SK-N-SH (cell line): Measurements from ENCODE around the gene CNTLN. TPM values are rescaled to one million over a fixed set of nuclear protein-coding genes. Genes with fewer than 3 reads are reported as not detected.

Experiments used
- CTCF ChIA-PET: fragments of 300-600, 350-600 bp; formaldehyde crosslinking; extraction: SDS; loops from one replicate; lab custom pipeline; 2021; lab: Yijun Ruan, JAX
- POLR2A ChIA-PET: fragments of 350-600 bp; sonication (Branson Sonifier 250); formaldehyde crosslinking; extraction: SDS; loops from one replicate; lab custom pipeline; 2020; ENCODE audit warnings: antibody characterized with exemption, inconsistent platforms; lab: Yijun Ruan, JAX
- DNase-seq: peaks from one replicate; pipeline ENCODE4 v3.0.0; 2012
- H2AFZ ChIP-seq: fragments of 200-600 bp; sonication (generic); 2 replicates; pipeline ENCODE4 v1.8.1; 2016; ENCODE audit warnings: antibody characterized with exemption, mild to moderate bottlenecking, low read depth
- H3F3A ChIP-seq: fragments of 200-600 bp; sonication (generic); replicated peaks from 2 replicates; pipeline ENCODE3; 2016; ENCODE audit warnings: antibody characterized with exemption, mild to moderate bottlenecking; ENCODE audit not compliant: insufficient read depth
- H3K27ac ChIP-seq, 2 experiments: fragments of 200-500 bp in 1 of 2; fragments of 200-600 bp in 1 of 2; sonication (Bioruptor generic) in 1 of 2; sonication (generic), shearing (Covaris generic) in 1 of 2; 2 replicates each; pipeline versions ENCODE4 v1.5.1 to v1.6.1; 2014 to 2016; ENCODE audit warnings: low read depth in 2 of 2, inconsistent platforms in 1 of 2, low read length in 1 of 2, mild to moderate bottlenecking in 1 of 2, mixed read lengths in 1 of 2
- H3K27me3 ChIP-seq: fragments of 200-600 bp; sonication (generic), shearing (Covaris generic); 2 replicates; pipeline ENCODE4 v1.6.1; 2016; ENCODE audit warnings: mixed run types; ENCODE audit not compliant: insufficient read depth
- H3K36me3 ChIP-seq, 2 experiments: fragments of 200-500 bp in 1 of 2; fragments of 200-600 bp in 1 of 2; sonication (Bioruptor generic) in 1 of 2; sonication (generic) in 1 of 2; replicated peaks in 1 of 2; 2 replicates each; pipeline versions ENCODE3 to v1.5.1; 2014 to 2016; ENCODE audit warnings: low read length in 1 of 2, mild to moderate bottlenecking in 1 of 2; ENCODE audit not compliant: insufficient read depth in 2 of 2, control insufficient read depth in 1 of 2
- H3K4me1 ChIP-seq, 2 experiments: fragments of 200-500 bp in 1 of 2; fragments of 200-600 bp in 1 of 2; sonication (Bioruptor generic) in 1 of 2; sonication (generic), shearing (Covaris generic) in 1 of 2; 2 replicates each; pipeline versions ENCODE4 v1.5.1 to v1.6.1; 2014 to 2016; ENCODE audit warnings: low read depth in 1 of 2, low read length in 1 of 2, mixed run types in 1 of 2; ENCODE audit not compliant: insufficient read depth in 2 of 2, control insufficient read depth in 1 of 2
- H3K4me2 ChIP-seq: fragments of 200-600 bp; sonication (generic), shearing (Covaris generic); 2 replicates; pipeline ENCODE4 v1.6.1; 2017; ENCODE audit warnings: mixed run types
- H3K4me3 ChIP-seq, 2 experiments: fragments of 200-500 bp in 1 of 2; fragments of 200-600 bp in 1 of 2; sonication (Bioruptor generic) in 1 of 2; sonication (generic), shearing (Covaris generic) in 1 of 2; 2 replicates each; pipeline versions ENCODE4 v1.5.1 to v1.8.1; 2014 to 2016; ENCODE audit warnings: low read depth in 2 of 2, inconsistent platforms in 1 of 2, low read length in 1 of 2, mild to moderate bottlenecking in 1 of 2, mixed read lengths in 1 of 2, moderate library complexity in 1 of 2
- H3K79me2 ChIP-seq: fragments of 200-600 bp; sonication (generic); 2 replicates; pipeline ENCODE4 v1.8.1; 2017; ENCODE audit warnings: mild to moderate bottlenecking; ENCODE audit not compliant: insufficient read depth
- H3K9ac ChIP-seq: fragments of 200-600 bp; sonication (generic); 2 replicates; pipeline ENCODE4 v1.6.1; 2017; ENCODE audit warnings: mixed run types
- H3K9me2 ChIP-seq: fragments of 200-600 bp; sonication (generic); 2 replicates; pipeline ENCODE4 v1.6.1; 2017; ENCODE audit warnings: mixed run types
- H3K9me3 ChIP-seq: fragments of 200-600 bp; sonication (generic); 2 replicates; pipeline ENCODE4 v1.6.1; 2017; ENCODE audit warnings: mixed run types, mild to moderate bottlenecking, moderate library complexity
- H4K20me1 ChIP-seq: fragments of 200-600 bp; sonication (generic); 2 replicates; pipeline ENCODE4 v1.6.1; 2017; ENCODE audit warnings: mild to moderate bottlenecking, mixed run types; ENCODE audit not compliant: insufficient read depth
- FOXJ3 ChIP-seq: sonication (generic); formaldehyde crosslinking; IDR thresholded peaks from 2 replicates; pipeline ENCODE4 v1.5.1; 2020; ENCODE audit warnings: mild to moderate bottlenecking, missing genetic modification reagents
- FOXM1 ChIP-seq: IDR thresholded peaks from 2 replicates; pipeline ENCODE4 v1.4.0; 2012; ENCODE audit warnings: low read depth, mild to moderate bottlenecking
- GATA2 ChIP-seq: sonication (generic); formaldehyde crosslinking; IDR thresholded peaks from 2 replicates; pipeline ENCODE4 v1.5.0; 2020; ENCODE audit warnings: mild to moderate bottlenecking, missing genetic modification reagents
- MAX ChIP-seq: IDR thresholded peaks from 2 replicates; pipeline ENCODE4 v1.4.0; 2012; ENCODE audit warnings: low read depth
- MEF2A ChIP-seq: IDR thresholded peaks from 2 replicates; pipeline ENCODE4 v1.4.0; 2012; ENCODE audit warnings: low read depth, borderline replicate concordance
- NRF1 ChIP-seq: IDR thresholded peaks from 2 replicates; pipeline ENCODE4 v1.6.1; 2012; ENCODE audit warnings: low read depth, mild to moderate bottlenecking, low read length
- PBX3 ChIP-seq: IDR thresholded peaks from 2 replicates; pipeline ENCODE4; 2012
- RAD21 ChIP-seq: IDR thresholded peaks from 2 replicates; pipeline ENCODE4 v1.6.1; 2012; ENCODE audit warnings: mild to moderate bottlenecking, low read length
- RCOR1 ChIP-seq: fragments of 150-350 bp; IDR thresholded peaks from 2 replicates; pipeline ENCODE4 v1.6.1; 2017; ENCODE audit warnings: antibody characterized with exemption, low read length
- REST ChIP-seq: IDR thresholded peaks from 2 replicates; pipeline ENCODE4 v1.6.1; 2012; ENCODE audit warnings: mild to moderate bottlenecking, low read depth, low read length, moderate library complexity
- RXRA ChIP-seq: IDR thresholded peaks from 2 replicates; pipeline ENCODE4 v1.4.0; 2012; ENCODE audit warnings: low read depth, mild to moderate bottlenecking, borderline replicate concordance
- TAF1 ChIP-seq: IDR thresholded peaks from 2 replicates; pipeline ENCODE4 v1.6.1; 2012; ENCODE audit warnings: low read depth, mild to moderate bottlenecking, low read length, moderate library complexity, borderline replicate concordance
- TCF12 ChIP-seq: IDR thresholded peaks from 2 replicates; pipeline ENCODE4 v1.4.0; 2012
- USF1 ChIP-seq: IDR thresholded peaks from 2 replicates; pipeline ENCODE4 v1.4.0; 2012; ENCODE audit warnings: low read depth, borderline replicate concordance
- ZBTB33 ChIP-seq: IDR thresholded peaks from 2 replicates; pipeline ENCODE4 v1.4.0; 2012; ENCODE audit warnings: low read depth, borderline replicate concordance
- WGBS: methylation state at CpG from one replicate; pipeline ENCODE4 v1.1.6; 2017; ENCODE audit warnings: low lambda C conversion rate; 5-methylcytosine and 5-hydroxymethylcytosine counted together
- polyA plus RNA-seq, 3 experiments: library from polyadenylated mRNA; depleted of rRNA; stranded (reverse); fragments of >200 nt; gene quantifications; 2 replicates each; pipeline ENCODE4 v1.2.3, GENCODE V29; 2012

The CNTLN gene
- polyA plus RNA-seq, 1 of the 3 experiments (the other 2 are of a cell fraction): 2.5 TPM

GRCh38 chr9:17120203-17120602 is 14.6 kb upstream of the CNTLN start:
- POLR2A ChIA-PET: no interaction called here

GRCh38 chr9:17121264-17121663 is 13.6 kb upstream of the CNTLN start:
- Histone ChIP-seq H3K4me3 (no peak overlapping the region), H3K4me2 (no peak overlapping the region), H3K27me3 (no peaks in the 10 kb centered on the region), H3K27ac (no peak overlapping the region), H3K79me2 (no peaks in the 10 kb centered on the region), H3K9me3 (no peaks in the 10 kb centered on the region), H4K20me1 (no peaks in the 10 kb centered on the region), H3K9me2 (no peaks in the 10 kb centered on the region), H2AFZ (no peak overlapping the region), H3K4me1 (no peaks in the 10 kb centered on the region; a peak in 1 of 4 replicates), H3K9ac (no peak overlapping the region), H3F3A (no peaks in the 10 kb centered on the region), H3K36me3 (no peaks in the 10 kb centered on the region)
- WGBS: 76% methylated on average over 2 of the region's 2 CpGs
- no peak for DNase-seq
- ChIA-PET POLR2A (no interaction called here), CTCF (no interaction called here)
- TF ChIP-seq RAD21: no peak
- TF ChIP-seq MAX: no peak
- TF ChIP-seq RCOR1: no peak
- TF ChIP-seq TAF1: no peak
- TF ChIP-seq MEF2A: no peak
- TF ChIP-seq REST: no peak
- TF ChIP-seq PBX3: no peak
- no peak for TF ChIP-seq GATA2
- no peak for TF ChIP-seq TCF12
- no peak for TF ChIP-seq USF1
- no peak for TF ChIP-seq NRF1
- TF ChIP-seq ZBTB33: no peak
- no peak for TF ChIP-seq FOXM1
- no peak for TF ChIP-seq RXRA

More at GRCh38 chr9:17120203-17120602, 14.6 kb upstream of the CNTLN start:
- H3K9me3 ChIP-seq: no peaks in the 10 kb centered on the region
- no peaks in the 10 kb centered on the region for H3K27me3 ChIP-seq
- no peaks in the 10 kb centered on the region for H4K20me1 ChIP-seq
- H3K79me2 ChIP-seq: no peaks in the 10 kb centered on the region
- no peak for DNase-seq
- TF ChIP-seq TAF1: no peak
- TF ChIP-seq FOXJ3 (CRISPR knock-in tag): no peak
- no peak for TF ChIP-seq RAD21
- no peak overlapping the region for H3K27ac ChIP-seq
- WGBS: 53% methylated on average over 1 of the region's 1 CpG
- H3K4me3 ChIP-seq: no peak overlapping the region
- no peak overlapping the region for H3K9ac ChIP-seq
- H2AFZ ChIP-seq: no peak overlapping the region
- no peaks in the 10 kb centered on the region; a peak in 1 of 4 replicates for H3K4me1 ChIP-seq
- no peaks in the 10 kb centered on the region for H3K9me2 ChIP-seq
- H3K4me2 ChIP-seq: no peak overlapping the region
- CTCF ChIA-PET: no interaction called here
- no peaks in the 10 kb centered on the region for H3F3A ChIP-seq
- H3K36me3 ChIP-seq: no peaks in the 10 kb centered on the region
